ENCODE data around the gene NYAP2.

GRCh38 chr2:225400060-225400511, 576 bp downstream of the NYAP2 start:
- TF ChIP-seq CTCF (conservative IDR thresholded peaks at IDR 0.05; ENCODE audit: low read depth, low read length) (no peak), EZH2 (IDR thresholded peaks at IDR 0.05; ENCODE audit: borderline replicate concordance, low read depth, low read length, poor library complexity, severe bottlenecking) (no peak)

Measured in A673 (cell line).